ENCODE data around the gene THSD7B. TPM values are rescaled to one million over a fixed set of nuclear protein-coding genes. Genes with fewer than 3 reads are reported as not detected.
A peak's percentile ranks its signal among the peaks of the same experiment; 100 is the strongest.
"Not testable (repeated sequence)": the region's sequence is repeated elsewhere in the genome, so short reads cannot be mapped to it uniquely, and the experiment has no call there.

Gene THSD7B
- total and polyA plus RNA-seq, 2 experiments from 2014 or later = 0.11 TPM; not detected in 1

- no peak overlapping the region for H3K4me3 ChIP-seq
- no peaks in the 10 kb centered on the region for H3K9me3 ChIP-seq (ENCODE audit: low read depth)
- no peaks in the 10 kb centered on the region for H3F3A ChIP-seq (ENCODE audit: insufficient read depth)
- H3K4me2 ChIP-seq (ENCODE audit: unreplicated experiment) = no peak overlapping the region
- H3K4me1 ChIP-seq (ENCODE audit: insufficient read depth) = no peaks in the 10 kb centered on the region
- H3K9me2 ChIP-seq (ENCODE audit: insufficient read depth) = no peaks in the 10 kb centered on the region
- H3K27ac ChIP-seq = no peak overlapping the region
- no peak overlapping the region for H3K9ac ChIP-seq
- TF ChIP-seq EZH2 (IDR thresholded peaks at IDR 0.05; ENCODE audit: insufficient read depth, poor library complexity, severe bottlenecking) (no peak), EZH2phosphoT487 (IDR thresholded peaks at IDR 0.05; ENCODE audit: insufficient read depth, low read depth) (no peak)
- no peak for DNase-seq
- 24 to 41% methylated on average over 5 of the region's 5 CpGs for WGBS, 2 experiments (ENCODE audit: low coverage in 1 of 2, low lambda C conversion rate in 2 of 2, missing lambda C conversion rate in 2 of 2)
- H3K27me3 ChIP-seq (replicated peaks; ENCODE audit: insufficient read depth) = no peaks in the 10 kb centered on the region; the same call in 1 of the 2 replicates
- in situ Hi-C loops (cut with MboI) = no loop called here
- H3K36me3 ChIP-seq (ENCODE audit: low read depth) = no peaks in the 10 kb centered on the region
- no peaks in the 10 kb centered on the region for H3K79me2 ChIP-seq (ENCODE audit: insufficient read depth)
- no peaks in the 10 kb centered on the region for H4K20me1 ChIP-seq (ENCODE audit: insufficient read depth)
- H2AFZ ChIP-seq = no peak overlapping the region
Observed at GRCh38 chr2:136966485-136966884, 201.1 kb downstream of the THSD7B start.

GRCh38 chr2:136980303-136980702 lies 215.0 kb downstream of the THSD7B start:
- Histone ChIP-seq H3K9me3 (ENCODE audit: low read depth) (no peaks in the 10 kb centered on the region), H3K9me2 (ENCODE audit: insufficient read depth) (no peaks in the 10 kb centered on the region), H3K27ac (no peak overlapping the region), H3K4me1 (ENCODE audit: insufficient read depth) (no peaks in the 10 kb centered on the region), H3K4me2 (ENCODE audit: unreplicated experiment) (no peak overlapping the region), H3F3A (ENCODE audit: insufficient read depth) (no peaks in the 10 kb centered on the region), H3K36me3 (ENCODE audit: low read depth) (no peaks in the 10 kb centered on the region), H3K27me3 (replicated peaks; ENCODE audit: insufficient read depth) (no peaks in the 10 kb centered on the region), H4K20me1 (ENCODE audit: insufficient read depth) (no peaks in the 10 kb centered on the region), H2AFZ (no peak overlapping the region), H3K4me3 (no peak overlapping the region), H3K9ac (no peak overlapping the region), H3K79me2 (ENCODE audit: insufficient read depth) (no peaks in the 10 kb centered on the region)
- in situ Hi-C loops (cut with MboI) = no loop called here
- no peak for TF ChIP-seq EZH2 (IDR thresholded peaks at IDR 0.05; ENCODE audit: insufficient read depth, poor library complexity, severe bottlenecking)
- no peak for TF ChIP-seq EZH2phosphoT487 (IDR thresholded peaks at IDR 0.05; ENCODE audit: insufficient read depth, low read depth)
- 44 to 50% methylated on average over 3 of the region's 3 CpGs for WGBS, 2 experiments (ENCODE audit: low coverage in 1 of 2, low lambda C conversion rate in 2 of 2, missing lambda C conversion rate in 2 of 2)
- no peak for DNase-seq

GRCh38 chr2:136981689-136982088 lies 216.3 kb downstream of the THSD7B start:
- H4K20me1 ChIP-seq (ENCODE audit: insufficient read depth); H3K9me3 ChIP-seq (ENCODE audit: low read depth); H3K9me2 ChIP-seq (ENCODE audit: insufficient read depth); H2AFZ ChIP-seq; in situ Hi-C loops (cut with MboI); H3K27me3 ChIP-seq (replicated peaks; ENCODE audit: insufficient read depth); H3K27ac ChIP-seq; H3K4me1 ChIP-seq (ENCODE audit: insufficient read depth); H3K9ac ChIP-seq; H3K36me3 ChIP-seq (ENCODE audit: low read depth); H3K4me2 ChIP-seq (ENCODE audit: unreplicated experiment); H3F3A ChIP-seq (ENCODE audit: insufficient read depth); DNase-seq; H3K79me2 ChIP-seq (ENCODE audit: insufficient read depth); H3K4me3 ChIP-seq: not testable (repeated sequence)
- WGBS, 2 experiments (ENCODE audit: low coverage in 1 of 2, low lambda C conversion rate in 2 of 2, missing lambda C conversion rate in 2 of 2) = 20 to 25% methylated on average over 6 of the region's 6 CpGs

- DNase-seq = peak; percentile 8
- H3F3A ChIP-seq (ENCODE audit: insufficient read depth) = no peaks in the 10 kb centered on the region
- H3K27me3 ChIP-seq (replicated peaks; ENCODE audit: insufficient read depth) = no peaks in the 10 kb centered on the region
- no peak overlapping the region for H3K4me2 ChIP-seq (ENCODE audit: unreplicated experiment)
- H3K9ac ChIP-seq = no peak overlapping the region
- no peaks in the 10 kb centered on the region for H3K36me3 ChIP-seq (ENCODE audit: low read depth)
- no peak overlapping the region for H2AFZ ChIP-seq
- TF ChIP-seq EZH2 (IDR thresholded peaks at IDR 0.05; ENCODE audit: insufficient read depth, poor library complexity, severe bottlenecking) (no peak), EZH2phosphoT487 (IDR thresholded peaks at IDR 0.05; ENCODE audit: insufficient read depth, low read depth) (no peak)
- no peaks in the 10 kb centered on the region for H3K4me1 ChIP-seq (ENCODE audit: insufficient read depth)
- no peak overlapping the region for H3K27ac ChIP-seq
- no peaks in the 10 kb centered on the region for H4K20me1 ChIP-seq (ENCODE audit: insufficient read depth)
- 5 to 10% methylated on average over 4 of the region's 4 CpGs for WGBS, 2 experiments (ENCODE audit: low coverage in 1 of 2, low lambda C conversion rate in 2 of 2, missing lambda C conversion rate in 2 of 2)
- in situ Hi-C loops (cut with MboI) = no loop called here
- no peaks in the 10 kb centered on the region for H3K9me2 ChIP-seq (ENCODE audit: insufficient read depth)
- no peaks in the 10 kb centered on the region for H3K79me2 ChIP-seq (ENCODE audit: insufficient read depth)
- no peaks in the 10 kb centered on the region for H3K9me3 ChIP-seq (ENCODE audit: low read depth)
- H3K4me3 ChIP-seq = no peak overlapping the region
Observed at GRCh38 chr2:136985044-136985443, 219.7 kb downstream of the THSD7B start.

GRCh38 chr2:136986605-136987221 lies 221.4 kb downstream of the THSD7B start:
- Histone ChIP-seq H3K79me2 (ENCODE audit: insufficient read depth) (no peaks in the 10 kb centered on the region), H2AFZ (no peak overlapping the region), H3K27ac (no peak overlapping the region), H3K9ac (no peak overlapping the region), H3K4me3 (no peak overlapping the region), H3K27me3 (replicated peaks; ENCODE audit: insufficient read depth) (no peaks in the 10 kb centered on the region), H3K9me3 (ENCODE audit: low read depth) (no peaks in the 10 kb centered on the region), H3K4me1 (ENCODE audit: insufficient read depth) (no peaks in the 10 kb centered on the region), H3F3A (ENCODE audit: insufficient read depth) (no peaks in the 10 kb centered on the region), H3K36me3 (ENCODE audit: low read depth) (no peaks in the 10 kb centered on the region), H3K9me2 (ENCODE audit: insufficient read depth) (no peaks in the 10 kb centered on the region), H3K4me2 (ENCODE audit: unreplicated experiment) (no peak overlapping the region), H4K20me1 (ENCODE audit: insufficient read depth) (no peaks in the 10 kb centered on the region)
- in situ Hi-C loops (cut with MboI) = no loop called here
- TF ChIP-seq EZH2phosphoT487 (IDR thresholded peaks at IDR 0.05; ENCODE audit: insufficient read depth, low read depth) = no peak
- TF ChIP-seq EZH2 (IDR thresholded peaks at IDR 0.05; ENCODE audit: insufficient read depth, poor library complexity, severe bottlenecking) = no peak
- WGBS, 2 experiments (ENCODE audit: low coverage in 1 of 2, low lambda C conversion rate in 2 of 2, missing lambda C conversion rate in 2 of 2) = 33 to 36% methylated on average over 5 of the region's 5 CpGs
- no peak for DNase-seq
